Progenitor cell of endocrine pancreas (in vitro differentiated cells): ENCODE results near the gene EAF1. TPM values are rescaled to one million over a fixed set of nuclear protein-coding genes. Genes with fewer than 3 reads are reported as not detected.
"Not testable (repeated sequence)": the region's sequence is repeated elsewhere in the genome, so short reads cannot be mapped to it uniquely, and the experiment has no call there.

Source experiments
- DNase-seq: peaks from one replicate; pipeline ENCODE4 v3.0.0; 2021; ENCODE audit warnings: low spot score; ENCODE audit not compliant: unreplicated experiment
- H3K27ac Mint-ChIP-seq: 2 replicates; pipeline ENCODE4 v1.8.0; 2021; ENCODE audit warnings: mild to moderate bottlenecking, moderate library complexity, mixed read lengths
- H3K27me3 Mint-ChIP-seq: 2 replicates; pipeline ENCODE4 v1.8.0; 2021; ENCODE audit warnings: mixed read lengths
- H3K36me3 Mint-ChIP-seq: 2 replicates; pipeline ENCODE4 v1.8.0; 2022; ENCODE audit warnings: mixed read lengths; ENCODE audit not compliant: insufficient read depth
- H3K4me1 Mint-ChIP-seq: 2 replicates; pipeline ENCODE4 v1.8.0; 2021; ENCODE audit warnings: low read depth, mixed read lengths
- H3K4me3 Mint-ChIP-seq: 2 replicates; pipeline ENCODE4 v1.8.0; 2021; ENCODE audit warnings: low read depth, mild to moderate bottlenecking, moderate library complexity, mixed read lengths
- H3K9me3 Mint-ChIP-seq: 2 replicates; pipeline ENCODE4 v1.8.0; 2021; ENCODE audit warnings: low read depth, mixed read lengths
- CTCF ChIP-seq: fragments of 200-600 bp; sonication (generic); IDR thresholded peaks from one replicate; pipeline ENCODE4 v1.5.0; 2021; ENCODE audit warnings: antibody characterized with exemption, mild to moderate bottlenecking; ENCODE audit not compliant: unreplicated experiment
- total RNA-seq: library from RNA; stranded (reverse); gene quantifications from 2 replicates; pipeline ENCODE4 v1.2.1, GENCODE V29; 2021

EAF1 gene
- total RNA-seq, 1 donor from 2014 or later = 28.2 TPM

GRCh38 chr3:15384510-15385237, 42.7 kb upstream of the EAF1 start:
- Mint-ChIP-seq H3K4me1 (no peaks in the 10 kb centered on the region), H3K27ac (no peak overlapping the region), H3K36me3 (no peaks in the 10 kb centered on the region), H3K27me3 (no peaks in the 10 kb centered on the region), H3K4me3 (no peak overlapping the region), H3K9me3 (peaks cover 4% of the 10 kb centered on the region)
- no peak for TF ChIP-seq CTCF
- DNase-seq = no peak

DNA sequence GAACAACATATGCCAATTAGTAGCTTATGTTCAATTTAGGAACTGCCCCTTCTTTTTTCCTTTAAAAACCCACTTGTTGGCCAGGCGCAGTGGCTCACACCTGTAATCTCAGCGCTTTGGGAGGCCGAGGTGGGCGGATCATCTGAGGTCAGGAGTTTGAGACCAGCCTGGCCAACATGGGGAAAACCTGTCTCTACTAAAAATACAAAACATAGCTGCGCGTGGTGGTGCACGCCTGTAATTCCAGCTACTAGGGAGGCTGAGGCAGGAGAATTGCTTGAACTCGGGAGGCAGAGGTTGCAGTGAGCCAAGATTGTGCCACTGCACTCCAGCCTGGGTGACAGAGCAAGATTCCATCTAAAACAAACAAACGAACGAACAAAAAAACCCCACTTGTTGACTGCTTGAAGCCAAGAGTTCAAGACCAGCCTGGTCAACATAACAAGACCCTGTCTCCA, 42.1 kb upstream of the EAF1 start:
- not testable (repeated sequence) for DNase-seq, H3K9me3 Mint-ChIP-seq, H3K27me3 Mint-ChIP-seq, H3K4me1 Mint-ChIP-seq, H3K36me3 Mint-ChIP-seq, H3K4me3 Mint-ChIP-seq, H3K27ac Mint-ChIP-seq

GRCh38 chr3:15385901-15386653, 41.3 kb upstream of the EAF1 start:
- no peaks in the 10 kb centered on the region for H3K36me3 Mint-ChIP-seq
- no peak for TF ChIP-seq CTCF
- H3K9me3 Mint-ChIP-seq = peaks cover 4% of the 10 kb centered on the region
- no peaks in the 10 kb centered on the region for H3K4me1 Mint-ChIP-seq
- H3K27ac Mint-ChIP-seq = no peak overlapping the region
- no peak overlapping the region for H3K4me3 Mint-ChIP-seq
- DNase-seq = no peak
- no peaks in the 10 kb centered on the region for H3K27me3 Mint-ChIP-seq

GRCh38 chr3:15386654-15386955, 40.8 kb upstream of the EAF1 start:
- not testable (repeated sequence) for H3K27ac Mint-ChIP-seq, DNase-seq, H3K9me3 Mint-ChIP-seq, H3K27me3 Mint-ChIP-seq, H3K36me3 Mint-ChIP-seq, H3K4me1 Mint-ChIP-seq, H3K4me3 Mint-ChIP-seq

DNA sequence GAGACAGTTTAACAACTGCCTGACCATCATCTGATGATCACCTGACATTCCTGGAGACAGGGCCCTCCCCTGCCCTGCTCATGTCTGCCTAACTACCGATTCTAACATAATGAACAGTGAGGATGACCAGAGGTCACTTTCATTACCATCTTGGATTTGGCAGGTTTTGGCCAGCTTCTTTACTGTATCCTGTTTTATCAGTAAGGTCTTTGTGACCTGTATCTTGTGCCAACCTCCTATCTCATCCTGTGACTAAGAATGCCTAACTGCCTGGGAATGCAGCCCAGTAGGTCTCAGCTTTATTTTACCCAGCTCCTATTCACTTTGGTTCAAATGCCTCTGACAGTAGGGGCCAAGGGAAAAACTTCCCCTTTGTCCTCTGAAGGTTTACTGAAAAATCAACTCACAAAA, 40.2 kb upstream of the EAF1 start:
- TF ChIP-seq CTCF = no peak
- no peaks in the 10 kb centered on the region for H3K36me3 Mint-ChIP-seq
- H3K9me3 Mint-ChIP-seq = peaks cover 4% of the 10 kb centered on the region
- no peak for DNase-seq
- no peak overlapping the region for H3K4me3 Mint-ChIP-seq
- no peaks in the 10 kb centered on the region for H3K4me1 Mint-ChIP-seq
- H3K27me3 Mint-ChIP-seq = no peaks in the 10 kb centered on the region
- H3K27ac Mint-ChIP-seq = no peak overlapping the region

DNA sequence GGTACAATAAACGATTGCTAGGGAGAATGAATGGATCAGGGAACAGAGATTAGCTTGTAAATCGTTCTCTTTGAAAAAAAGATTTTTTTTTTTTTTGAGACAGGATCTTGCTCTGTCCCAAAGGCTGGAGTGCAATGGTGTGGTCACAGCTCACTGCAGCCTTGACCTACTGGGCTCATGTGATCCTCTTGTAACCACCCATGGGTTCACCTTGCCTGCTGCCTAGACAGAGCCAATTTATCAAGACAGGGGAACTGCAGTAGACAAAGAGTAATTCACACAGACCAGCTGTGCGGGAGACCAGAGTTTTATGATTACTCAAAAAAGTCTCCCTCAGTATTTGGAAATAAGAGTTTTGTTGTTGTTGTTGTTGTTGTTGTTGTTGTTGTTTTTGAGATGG, 39.7 kb upstream of the EAF1 start:
- Mint-ChIP-seq H3K9me3 (peaks cover 4% of the 10 kb centered on the region), H3K27me3 (no peaks in the 10 kb centered on the region), H3K4me1 (no peaks in the 10 kb centered on the region), H3K4me3 (no peak overlapping the region), H3K36me3 (no peaks in the 10 kb centered on the region), H3K27ac (no peak overlapping the region)
- no peak for TF ChIP-seq CTCF
- DNase-seq = no peak

- not testable (repeated sequence) for H3K27ac Mint-ChIP-seq, H3K9me3 Mint-ChIP-seq, H3K27me3 Mint-ChIP-seq, H3K4me1 Mint-ChIP-seq, H3K36me3 Mint-ChIP-seq, H3K4me3 Mint-ChIP-seq, DNase-seq
These were observed 39.1 kb upstream of the EAF1 start for GRCh38 chr3:15388335-15388734.
